GM18870 (cell line): ENCODE measurements around the gene MGAT1.
"Not testable (repeated sequence)": the region's sequence is repeated elsewhere in the genome, so short reads cannot be mapped to it uniquely, and the experiment has no call there.

ENCODE experiments used
- ATAC-seq: cut with Tn5 transposase; IDR thresholded peaks from one replicate; pipeline ENCODE4 v1.9.1; 2021; ENCODE audit warnings: moderate library complexity; ENCODE audit not compliant: unreplicated experiment

The MGAT1 gene

DNA sequence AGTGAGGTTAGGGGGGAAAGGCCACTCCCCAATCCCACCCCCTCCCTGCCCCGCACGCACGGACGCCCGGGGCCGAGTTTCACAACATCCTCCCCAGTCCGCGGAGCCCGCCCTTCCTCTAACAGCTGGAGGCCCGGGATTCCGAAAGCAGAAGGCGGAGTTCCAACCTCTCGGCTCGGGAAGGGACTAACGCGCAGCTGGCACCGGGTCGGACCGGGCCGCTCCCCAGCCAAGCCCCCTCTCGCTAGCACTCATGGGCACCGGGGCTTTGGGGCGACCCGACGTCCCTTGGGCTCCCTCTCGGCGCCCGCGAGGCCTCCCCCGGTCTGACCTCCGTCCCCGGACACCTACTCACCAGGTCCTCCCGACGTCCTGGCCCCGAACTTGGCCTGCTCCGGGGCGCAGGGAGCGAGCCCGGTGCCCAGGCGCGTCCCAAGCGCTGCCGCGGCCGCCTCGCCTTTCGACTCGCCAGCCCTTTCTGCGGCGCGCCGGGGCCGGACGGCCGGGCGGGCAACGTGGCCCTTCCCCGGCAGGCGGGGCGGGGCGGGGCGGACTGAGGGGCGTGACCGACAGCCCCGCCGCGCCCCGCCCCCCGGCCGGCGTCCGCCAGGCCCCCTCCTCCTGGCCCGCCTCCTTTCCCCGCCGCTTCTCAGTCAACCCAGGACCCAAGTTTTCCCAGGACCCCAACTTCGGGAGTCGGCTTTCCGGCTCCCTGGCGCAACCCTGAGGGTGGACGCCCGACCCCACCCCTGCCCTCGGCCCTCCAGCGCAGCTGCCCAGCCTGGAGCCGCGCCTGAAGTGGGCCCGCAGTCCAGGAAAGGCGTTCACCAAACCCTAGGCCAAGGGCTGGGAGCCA is at the start of gene MGAT1:
Gene MGAT1 (minus strand): TSS at position 482 of the 856 bp plus-strand sequence. CDS start 9,835 bp downstream, outside the sequence.
- no peak for ATAC-seq

GRCh38 chr5:180850434-180851078 is 48.0 kb upstream of the MGAT1 start:
- ATAC-seq = no peak

DNA sequence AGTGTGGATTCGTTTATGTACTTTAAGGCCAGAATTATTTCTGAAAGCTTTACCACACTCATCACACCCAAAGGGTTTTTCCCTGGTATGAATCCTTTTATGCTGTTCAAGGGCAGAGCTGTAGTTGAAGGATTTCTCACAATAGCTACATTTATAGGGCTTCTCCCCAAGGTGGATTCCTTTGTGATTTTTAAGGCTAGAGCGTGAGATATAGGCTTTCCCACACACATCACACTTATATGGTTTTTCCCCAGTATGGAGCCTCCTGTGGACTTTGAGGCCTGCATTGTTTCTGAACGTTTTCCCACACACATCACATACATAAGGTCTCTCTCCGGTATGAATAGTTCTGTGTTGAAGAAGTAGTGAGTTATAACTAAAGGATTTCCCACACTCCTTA is 47.2 kb upstream of the MGAT1 start:
- no peak for ATAC-seq

DNA sequence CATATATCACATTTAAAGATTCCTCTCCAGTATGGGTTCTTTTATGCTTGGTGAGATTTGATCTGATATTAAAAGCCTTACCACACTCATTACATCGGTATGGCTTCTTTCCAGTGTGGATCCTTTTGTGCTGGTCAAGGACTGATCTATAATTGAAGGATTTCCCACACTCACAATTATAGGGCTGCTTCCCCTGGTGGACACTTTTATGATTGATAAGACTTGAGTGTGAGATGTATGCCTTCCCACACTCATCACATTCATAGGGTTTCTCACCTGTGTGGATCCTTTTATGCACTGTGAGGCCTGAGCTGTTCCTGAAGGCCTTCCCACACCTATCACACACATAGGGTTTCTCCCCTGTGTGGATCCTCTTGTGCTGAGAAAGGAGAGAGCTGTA is 46.3 kb upstream of the MGAT1 start:
- ATAC-seq = no peak

DNA sequence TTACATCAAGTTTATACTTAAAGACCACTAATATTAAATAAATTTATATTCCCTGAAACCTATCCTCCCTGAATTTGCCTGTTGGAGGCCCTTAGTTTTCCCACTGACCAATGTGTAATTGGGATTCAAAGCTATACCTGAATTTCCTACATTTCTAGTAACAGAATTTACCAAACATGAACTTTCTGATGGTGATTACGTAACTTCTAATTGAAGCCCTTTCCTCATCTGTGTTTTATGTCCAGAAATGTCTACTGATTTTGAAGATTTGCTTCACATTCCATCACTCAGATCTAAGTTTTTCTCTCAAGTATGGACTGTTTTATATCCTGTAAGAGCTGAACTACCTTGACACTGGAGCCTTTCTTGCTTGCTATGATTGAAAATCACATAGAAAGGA is 45.7 kb upstream of the MGAT1 start:
- no peak for ATAC-seq

- ATAC-seq = no peak
These were observed 44.4 kb upstream of the MGAT1 start for GRCh38 chr5:180847026-180847425.

DNA sequence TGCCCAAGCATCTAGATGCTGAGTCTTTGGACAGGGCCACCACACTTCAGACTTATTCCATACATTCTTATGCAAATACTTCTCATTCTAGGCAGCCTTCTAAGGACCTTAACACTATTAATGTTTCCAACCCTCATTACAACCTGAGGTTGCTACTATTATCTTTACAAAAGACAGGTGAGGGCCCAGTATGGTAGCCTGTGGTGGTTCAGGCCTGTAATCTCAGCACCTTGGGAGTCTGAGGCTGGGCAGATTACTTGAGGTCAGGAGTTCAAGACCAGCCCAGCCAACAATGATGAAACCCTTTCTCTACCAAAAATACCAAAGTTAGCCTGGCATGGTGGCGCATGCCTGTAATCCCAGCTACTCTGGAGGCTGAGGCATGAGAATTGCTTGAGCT is 42.3 kb upstream of the MGAT1 start:
- no peak for ATAC-seq

- ATAC-seq = no peak
These were observed 41.8 kb upstream of the MGAT1 start for GRCh38 chr5:180844432-180844831.

DNA sequence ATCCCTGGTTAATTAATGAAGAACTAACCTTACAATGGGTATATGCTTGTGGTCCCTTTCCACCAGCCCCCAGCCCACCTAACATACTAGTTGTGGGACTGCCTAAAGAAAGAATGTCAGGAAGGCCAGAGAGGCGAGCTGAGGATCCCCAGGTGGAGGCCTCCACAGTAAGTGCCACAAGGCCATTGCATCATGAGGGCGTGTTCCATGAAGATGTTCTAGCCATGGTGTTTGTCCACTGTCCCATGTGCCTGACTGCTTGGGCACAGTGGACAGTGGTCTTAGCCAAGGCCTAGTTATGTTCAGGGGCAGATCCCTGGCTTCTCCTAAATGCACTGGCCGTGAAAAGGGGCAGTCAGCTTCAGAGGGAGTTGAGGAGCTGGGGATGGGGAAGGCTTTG is 37.3 kb upstream of the MGAT1 start:
- ATAC-seq = no peak

DNA sequence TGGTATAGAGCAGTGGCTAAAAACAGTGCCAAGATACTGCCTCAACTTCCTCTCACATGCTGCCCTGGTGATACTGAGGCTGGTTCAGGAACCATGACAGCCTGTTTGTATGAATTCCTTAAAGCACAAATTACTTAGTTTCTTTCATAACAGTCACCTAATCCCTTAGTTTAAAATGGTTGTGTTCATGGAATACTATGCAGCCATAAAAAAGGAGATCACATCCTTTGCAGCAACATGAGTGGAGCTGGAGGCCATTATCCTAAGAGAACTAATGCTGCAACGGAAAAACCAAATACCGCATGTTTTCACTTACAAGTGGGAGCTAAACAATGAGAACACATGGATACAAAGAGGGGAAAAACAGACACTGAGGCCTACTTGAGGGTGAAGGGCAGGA is 36.6 kb upstream of the MGAT1 start:
- ATAC-seq = no peak

- ATAC-seq = no peak
These were observed 34.9 kb upstream of the MGAT1 start for GRCh38 chr5:180837478-180837877.

DNA sequence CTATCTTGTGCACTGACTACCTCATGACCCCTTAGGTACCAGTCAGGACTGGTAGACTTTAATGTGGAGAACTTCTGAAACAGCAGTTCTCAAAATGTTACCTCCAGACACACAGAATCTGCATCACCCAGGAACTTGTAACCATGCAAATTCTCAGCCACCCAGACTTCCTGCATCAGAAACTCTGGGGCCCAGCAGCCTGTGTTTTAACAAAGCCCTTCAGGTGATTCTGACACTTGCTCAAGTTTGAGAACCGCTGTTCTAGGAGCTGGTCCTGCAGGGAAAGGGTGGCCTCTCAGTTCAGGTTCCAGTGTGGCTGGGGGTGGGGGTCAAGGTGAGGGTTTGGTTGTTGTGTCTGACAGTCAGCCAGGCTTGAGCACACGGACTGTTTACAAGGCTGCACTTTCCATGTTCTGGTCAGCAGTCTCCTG is 30.0 kb upstream of the MGAT1 start:
- peak; percentile 56 for ATAC-seq

- peak; percentile 60 for ATAC-seq
These were observed 28.8 kb upstream of the MGAT1 start for GRCh38 chr5:180831139-180832093.

DNA sequence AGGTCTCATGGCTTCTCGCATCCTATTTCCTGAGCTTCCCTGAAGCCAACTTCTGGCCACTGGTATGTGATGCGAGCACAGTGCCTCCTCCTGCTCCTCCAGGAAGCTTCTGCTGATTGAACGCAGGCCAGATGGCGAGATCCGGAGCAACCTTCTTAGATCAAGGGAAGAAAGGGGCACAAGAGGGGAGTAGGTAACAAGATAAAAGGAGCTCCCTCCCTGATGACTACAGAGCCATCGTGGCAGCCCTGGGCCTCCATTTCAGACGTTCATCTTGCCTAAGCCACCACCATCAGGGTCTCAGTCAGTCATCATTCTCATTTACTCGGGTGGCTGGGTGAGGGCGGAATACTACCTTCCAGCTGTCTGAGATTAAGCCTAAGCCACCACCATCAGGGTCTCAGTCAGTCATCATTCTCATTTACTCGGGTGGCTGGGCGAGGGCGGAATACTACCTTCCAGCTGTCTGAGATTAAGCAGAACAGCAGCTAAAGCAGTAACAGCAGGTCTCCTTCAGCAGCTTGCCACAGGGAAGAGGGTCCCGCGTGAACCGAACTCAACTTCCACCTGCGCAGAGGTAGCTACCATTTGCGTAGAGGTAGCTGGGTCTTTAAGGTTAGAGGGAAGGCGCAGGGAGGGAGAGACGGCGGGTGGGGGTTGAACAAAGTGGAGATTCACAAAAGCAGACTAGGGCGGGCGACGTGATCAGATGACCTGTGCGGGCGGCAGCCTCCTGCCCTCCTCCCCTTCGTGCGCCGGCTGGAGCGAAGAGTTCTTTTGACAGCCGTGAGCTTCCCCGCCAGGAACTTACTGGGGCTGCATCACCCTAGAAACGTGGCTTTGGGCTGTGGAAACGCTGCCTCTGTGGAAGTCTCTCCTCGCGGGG is 27.9 kb upstream of the MGAT1 start:
- ATAC-seq = peak; percentile 22

DNA sequence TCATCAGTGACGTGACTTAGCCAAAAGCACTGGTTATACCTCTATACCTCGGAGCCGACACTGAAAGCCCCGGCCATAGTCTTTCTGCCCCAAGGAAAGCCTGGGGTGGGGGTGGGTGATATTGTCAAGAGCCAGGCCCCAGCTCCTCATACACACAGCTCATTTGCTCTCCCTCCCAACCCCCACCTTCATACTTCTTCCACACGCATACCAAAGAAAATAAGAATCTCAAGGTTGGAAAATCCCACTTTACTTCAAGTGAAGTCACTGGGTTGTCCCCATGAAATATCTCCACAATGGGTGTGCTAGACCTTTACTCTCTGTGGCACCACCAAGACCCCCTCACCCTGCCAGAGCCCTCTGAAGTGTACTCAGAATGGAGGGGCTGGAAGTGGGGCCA is 27.1 kb upstream of the MGAT1 start:
- no peak for ATAC-seq

- ATAC-seq = not testable (repeated sequence)
These were observed 26.3 kb upstream of the MGAT1 start for GRCh38 chr5:180828756-180829531.

DNA sequence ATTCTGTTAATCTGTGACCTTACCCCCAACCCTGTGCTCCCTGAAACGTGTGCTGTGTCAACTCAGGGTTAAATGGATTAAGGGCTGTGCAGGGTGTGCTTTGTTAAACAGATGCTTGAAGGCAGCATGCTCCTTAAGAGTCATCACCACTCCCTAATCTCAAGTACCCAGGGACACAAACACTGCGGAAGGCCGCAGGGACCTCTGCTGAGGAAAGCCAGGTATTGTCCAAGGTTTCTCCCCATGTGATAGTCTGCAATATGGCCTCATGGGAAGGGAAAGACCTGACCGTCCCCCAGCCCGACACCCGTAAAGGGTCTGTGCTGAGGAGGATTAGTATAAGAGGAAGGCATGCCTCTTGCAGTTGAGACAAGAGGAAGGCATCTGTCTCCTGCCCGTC is 24.8 kb upstream of the MGAT1 start:
- ATAC-seq = not testable (repeated sequence)

GRCh38 chr5:180825768-180826525 is 23.3 kb upstream of the MGAT1 start:
- no peak for ATAC-seq
